ENCODE data around the gene MACIR.

MACIR gene

DNA sequence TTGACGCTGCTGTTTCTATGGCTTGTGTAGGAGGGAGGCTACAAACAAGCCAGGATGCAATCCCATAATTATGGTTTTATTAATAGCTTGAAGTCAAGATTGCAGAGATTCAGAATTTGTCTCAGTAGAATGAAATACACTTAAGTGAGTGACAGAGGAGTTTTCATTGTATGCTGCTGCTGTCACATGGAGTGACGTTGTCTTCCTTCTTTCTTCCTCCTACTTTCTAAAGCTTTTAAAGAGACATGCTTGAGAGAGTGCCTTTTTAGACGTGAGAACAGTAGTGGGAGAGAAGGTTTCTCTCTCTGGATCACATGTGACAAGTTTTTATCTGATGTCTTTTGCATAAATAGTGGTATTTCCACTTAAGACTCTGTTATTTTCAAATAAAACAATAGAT is 48.9 kb downstream of the MACIR start:
- no peaks in the 10 kb centered on the region for H3K9me3 ChIP-seq (ENCODE audit: insufficient read depth, low read depth, low read length)
- no peak overlapping the region for H3K4me3 ChIP-seq (ENCODE audit: low read depth, low read length)
- H4K91ac ChIP-seq (ENCODE audit: low read depth, low read length) = no peak overlapping the region
- H3K23ac ChIP-seq (ENCODE audit: low read length) = no peak overlapping the region
- no peaks in the 10 kb centered on the region for H3K79me1 ChIP-seq (ENCODE audit: low read length)
- no peak overlapping the region for H3K4me2 ChIP-seq (ENCODE audit: low read length)
- no peaks in the 10 kb centered on the region for H3K36me3 ChIP-seq (ENCODE audit: control insufficient read depth in 1 of 2, insufficient read depth in 2 of 2, low read length in 2 of 2)
- no peak overlapping the region for H3K18ac ChIP-seq (ENCODE audit: low read length)
- no peak overlapping the region for H3K9ac ChIP-seq (ENCODE audit: low read length)
- no peaks in the 10 kb centered on the region for H3K79me2 ChIP-seq (ENCODE audit: control insufficient read depth, insufficient read depth, low read length, poor library complexity)
- no CpG with 5 or more reads among the region's 3 CpGs for WGBS (ENCODE audit: extremely low coverage, insufficient coverage, insufficient read length)
- H4K8ac ChIP-seq (ENCODE audit: low read depth, low read length) = no peak overlapping the region
- no peak overlapping the region for H2AK5ac ChIP-seq (ENCODE audit: low read length)
- H2AFZ ChIP-seq (ENCODE audit: insufficient read depth, low read length, poor library complexity) = no peak overlapping the region
- H3K27ac ChIP-seq (ENCODE audit: low read depth, low read length) = no peak overlapping the region
- no peaks in the 10 kb centered on the region for H3K4me1 ChIP-seq (ENCODE audit: control insufficient read depth in 1 of 2, insufficient read depth in 2 of 2, low read length in 2 of 2)
- no peak overlapping the region for H3K14ac ChIP-seq (ENCODE audit: low read length)
- no peak overlapping the region for H4K12ac ChIP-seq (ENCODE audit: low read depth, low read length)
- no peak overlapping the region for H3K4ac ChIP-seq (ENCODE audit: low read depth, low read length)
- no peaks in the 10 kb centered on the region for H3K27me3 ChIP-seq (ENCODE audit: insufficient read depth, low read length)
- DNase-seq = no peak
- no peak overlapping the region for H2BK12ac ChIP-seq (ENCODE audit: low read length)
- H2BK120ac ChIP-seq (ENCODE audit: insufficient read depth, low read length, poor library complexity) = no peak overlapping the region
- no peak overlapping the region for H2BK5ac ChIP-seq (ENCODE audit: low read depth, low read length, poor library complexity)

- no peak overlapping the region for H3K23ac ChIP-seq (ENCODE audit: low read length)
Observed at GRCh38 chr5:103308774-103309173, 50.2 kb downstream of the MACIR start.

DNA sequence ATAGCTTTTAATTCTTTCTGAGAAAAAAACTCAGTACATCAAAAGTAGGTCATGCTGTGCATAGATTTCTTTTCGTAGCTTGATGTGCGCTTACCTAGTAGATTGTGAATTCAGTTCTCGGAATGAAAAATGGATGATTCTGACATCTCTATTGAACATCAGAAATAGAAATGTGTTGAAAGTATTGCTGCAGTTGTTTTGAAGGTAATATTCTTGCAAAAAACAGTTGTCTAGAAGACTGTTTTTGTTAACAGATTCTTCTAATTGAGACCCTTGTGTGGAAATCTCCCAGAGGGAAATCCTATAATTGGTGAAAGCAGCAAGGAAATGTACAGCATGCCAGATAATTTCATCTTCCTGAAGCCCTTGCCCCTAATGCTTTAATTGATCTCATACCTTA is 54.5 kb downstream of the MACIR start:
- H3K79me2 ChIP-seq (ENCODE audit: control insufficient read depth, insufficient read depth, low read length, poor library complexity) = no peaks in the 10 kb centered on the region
- no CpG with 5 or more reads among the region's 3 CpGs for WGBS (ENCODE audit: extremely low coverage, insufficient coverage, insufficient read length)
- H3K4me1 ChIP-seq (ENCODE audit: control insufficient read depth in 1 of 2, insufficient read depth in 2 of 2, low read length in 2 of 2) = no peaks in the 10 kb centered on the region
- no peak overlapping the region for H3K4me3 ChIP-seq (ENCODE audit: low read depth, low read length)
- H3K27ac ChIP-seq (ENCODE audit: low read depth, low read length) = no peak overlapping the region
- H3K9ac ChIP-seq (ENCODE audit: low read length) = no peak overlapping the region
- no peak overlapping the region for H2BK5ac ChIP-seq (ENCODE audit: low read depth, low read length, poor library complexity)
- no peak overlapping the region for H3K4me2 ChIP-seq (ENCODE audit: low read length)
- H3K14ac ChIP-seq (ENCODE audit: low read length) = no peak overlapping the region
- no peak overlapping the region for H3K18ac ChIP-seq (ENCODE audit: low read length)
- H3K4ac ChIP-seq (ENCODE audit: low read depth, low read length) = no peak overlapping the region
- no peak overlapping the region for H3K23ac ChIP-seq (ENCODE audit: low read length)
- no peak for DNase-seq
- no peak overlapping the region for H4K8ac ChIP-seq (ENCODE audit: low read depth, low read length)
- H3K9me3 ChIP-seq (ENCODE audit: insufficient read depth, low read depth, low read length) = no peaks in the 10 kb centered on the region
- H3K79me1 ChIP-seq (ENCODE audit: low read length) = no peaks in the 10 kb centered on the region
- H4K12ac ChIP-seq (ENCODE audit: low read depth, low read length) = no peak overlapping the region
- no peaks in the 10 kb centered on the region for H3K36me3 ChIP-seq (ENCODE audit: control insufficient read depth in 1 of 2, insufficient read depth in 2 of 2, low read length in 2 of 2)
- H2BK120ac ChIP-seq (ENCODE audit: insufficient read depth, low read length, poor library complexity) = no peak overlapping the region
- H3K27me3 ChIP-seq (ENCODE audit: insufficient read depth, low read length) = no peaks in the 10 kb centered on the region
- H2BK12ac ChIP-seq (ENCODE audit: low read length) = no peak overlapping the region
- H2AK5ac ChIP-seq (ENCODE audit: low read length) = no peak overlapping the region
- no peak overlapping the region for H2AFZ ChIP-seq (ENCODE audit: insufficient read depth, low read length, poor library complexity)
- no peak overlapping the region for H4K91ac ChIP-seq (ENCODE audit: low read depth, low read length)

More at GRCh38 chr5:103308774-103309173, 50.2 kb downstream of the MACIR start:
- H4K91ac ChIP-seq (ENCODE audit: low read depth, low read length) = no peak overlapping the region
- no peak overlapping the region for H2BK12ac ChIP-seq (ENCODE audit: low read length)
- no peaks in the 10 kb centered on the region for H3K79me1 ChIP-seq (ENCODE audit: low read length)
- H3K79me2 ChIP-seq (ENCODE audit: control insufficient read depth, insufficient read depth, low read length, poor library complexity) = no peaks in the 10 kb centered on the region
- no peak overlapping the region for H4K8ac ChIP-seq (ENCODE audit: low read depth, low read length)
- H3K4me1 ChIP-seq (ENCODE audit: control insufficient read depth in 1 of 2, insufficient read depth in 2 of 2, low read length in 2 of 2) = no peaks in the 10 kb centered on the region
- no peak overlapping the region for H3K4me3 ChIP-seq (ENCODE audit: low read depth, low read length)
- H2AFZ ChIP-seq (ENCODE audit: insufficient read depth, low read length, poor library complexity) = no peak overlapping the region
- no CpG with 5 or more reads among the region's 3 CpGs for WGBS (ENCODE audit: extremely low coverage, insufficient coverage, insufficient read length)
- no peak overlapping the region for H4K12ac ChIP-seq (ENCODE audit: low read depth, low read length)
- H3K4ac ChIP-seq (ENCODE audit: low read depth, low read length) = no peak overlapping the region
- DNase-seq = no peak
- no peaks in the 10 kb centered on the region for H3K36me3 ChIP-seq (ENCODE audit: control insufficient read depth in 1 of 2, insufficient read depth in 2 of 2, low read length in 2 of 2)
- no peak overlapping the region for H3K27ac ChIP-seq (ENCODE audit: low read depth, low read length)
- H3K4me2 ChIP-seq (ENCODE audit: low read length) = no peak overlapping the region
- no peak overlapping the region for H2AK5ac ChIP-seq (ENCODE audit: low read length)
- no peaks in the 10 kb centered on the region for H3K27me3 ChIP-seq (ENCODE audit: insufficient read depth, low read length)
- no peak overlapping the region for H3K14ac ChIP-seq (ENCODE audit: low read length)
- H3K18ac ChIP-seq (ENCODE audit: low read length) = no peak overlapping the region
- no peak overlapping the region for H3K9ac ChIP-seq (ENCODE audit: low read length)
- H2BK5ac ChIP-seq (ENCODE audit: low read depth, low read length, poor library complexity) = no peak overlapping the region
- H3K9me3 ChIP-seq (ENCODE audit: insufficient read depth, low read depth, low read length) = no peaks in the 10 kb centered on the region
- H2BK120ac ChIP-seq (ENCODE audit: insufficient read depth, low read length, poor library complexity) = no peak overlapping the region

DNA sequence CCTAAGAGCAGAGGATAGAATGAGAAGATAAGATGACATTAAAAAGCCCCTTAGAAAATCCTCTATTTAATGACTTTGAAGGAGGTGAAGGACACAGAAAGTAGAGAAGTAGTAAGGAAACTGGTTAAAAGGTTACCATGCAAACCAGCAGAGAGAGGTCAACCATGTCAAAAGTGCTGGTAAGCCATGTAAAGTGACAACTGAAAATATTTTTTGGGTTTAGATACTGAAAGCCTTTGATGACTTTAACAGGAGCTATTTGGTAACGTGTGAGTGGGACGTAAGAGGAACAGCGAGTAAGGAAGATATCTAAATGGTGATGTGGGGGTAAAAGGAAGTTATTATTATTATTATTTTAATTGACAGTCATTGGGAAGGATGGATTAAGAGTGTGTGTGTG is 56.9 kb downstream of the MACIR start:
- H2BK120ac ChIP-seq (ENCODE audit: insufficient read depth, low read length, poor library complexity) = no peak overlapping the region

More for the DNA sequence above, 56.9 kb downstream of the MACIR start:
- H4K91ac ChIP-seq (ENCODE audit: low read depth, low read length) = no peak overlapping the region
- H4K12ac ChIP-seq (ENCODE audit: low read depth, low read length) = no peak overlapping the region
- no peak overlapping the region for H2BK5ac ChIP-seq (ENCODE audit: low read depth, low read length, poor library complexity)
- H3K4me1 ChIP-seq (ENCODE audit: control insufficient read depth in 1 of 2, insufficient read depth in 2 of 2, low read length in 2 of 2) = no peaks in the 10 kb centered on the region
- H3K79me1 ChIP-seq (ENCODE audit: low read length) = no peaks in the 10 kb centered on the region
- H3K27ac ChIP-seq (ENCODE audit: low read depth, low read length) = no peak overlapping the region
- H3K9me3 ChIP-seq (ENCODE audit: insufficient read depth, low read depth, low read length) = no peaks in the 10 kb centered on the region
- WGBS (ENCODE audit: extremely low coverage, insufficient coverage, insufficient read length) = 97% methylated on average over 3 of the region's 3 CpGs
- no peak for DNase-seq
- no peak overlapping the region for H3K4me3 ChIP-seq (ENCODE audit: low read depth, low read length)
- H2AK5ac ChIP-seq (ENCODE audit: low read length) = no peak overlapping the region
- H3K4ac ChIP-seq (ENCODE audit: low read depth, low read length) = no peak overlapping the region
- H3K36me3 ChIP-seq (ENCODE audit: control insufficient read depth in 1 of 2, insufficient read depth in 2 of 2, low read length in 2 of 2) = no peaks in the 10 kb centered on the region
- no peak overlapping the region for H4K8ac ChIP-seq (ENCODE audit: low read depth, low read length)
- H2AFZ ChIP-seq (ENCODE audit: insufficient read depth, low read length, poor library complexity) = no peak overlapping the region
- no peak overlapping the region for H3K23ac ChIP-seq (ENCODE audit: low read length)
- no peak overlapping the region for H3K4me2 ChIP-seq (ENCODE audit: low read length)
- no peak overlapping the region for H3K18ac ChIP-seq (ENCODE audit: low read length)
- H2BK12ac ChIP-seq (ENCODE audit: low read length) = no peak overlapping the region
- no peaks in the 10 kb centered on the region for H3K79me2 ChIP-seq (ENCODE audit: control insufficient read depth, insufficient read depth, low read length, poor library complexity)
- H3K27me3 ChIP-seq (ENCODE audit: insufficient read depth, low read length) = no peaks in the 10 kb centered on the region
- no peak overlapping the region for H3K9ac ChIP-seq (ENCODE audit: low read length)
- no peak overlapping the region for H3K14ac ChIP-seq (ENCODE audit: low read length)
